Subcutaneous adipose tissue (tissue), 4 donors: Measurements from ENCODE around the gene SLC26A6. TPM values are rescaled to one million over a fixed set of nuclear protein-coding genes. Genes with fewer than 3 reads are reported as not detected.

Experiments
- CTCF ChIP-seq: fragments of 450-650 bp; IDR thresholded peaks from one replicate; pipeline ENCODE4 v1.5.1; 2016; ENCODE audit warnings: low read depth, mild to moderate bottlenecking, control low read depth, antibody characterized with exemption, moderate library complexity
- total RNA-seq, 4 donors: library from RNA; depleted of rRNA; stranded (reverse); fragments of >200 nt; gene quantifications; one replicate each; pipeline ENCODE4 v1.1.0, GENCODE V29; 2016

SLC26A6 gene, protein sequence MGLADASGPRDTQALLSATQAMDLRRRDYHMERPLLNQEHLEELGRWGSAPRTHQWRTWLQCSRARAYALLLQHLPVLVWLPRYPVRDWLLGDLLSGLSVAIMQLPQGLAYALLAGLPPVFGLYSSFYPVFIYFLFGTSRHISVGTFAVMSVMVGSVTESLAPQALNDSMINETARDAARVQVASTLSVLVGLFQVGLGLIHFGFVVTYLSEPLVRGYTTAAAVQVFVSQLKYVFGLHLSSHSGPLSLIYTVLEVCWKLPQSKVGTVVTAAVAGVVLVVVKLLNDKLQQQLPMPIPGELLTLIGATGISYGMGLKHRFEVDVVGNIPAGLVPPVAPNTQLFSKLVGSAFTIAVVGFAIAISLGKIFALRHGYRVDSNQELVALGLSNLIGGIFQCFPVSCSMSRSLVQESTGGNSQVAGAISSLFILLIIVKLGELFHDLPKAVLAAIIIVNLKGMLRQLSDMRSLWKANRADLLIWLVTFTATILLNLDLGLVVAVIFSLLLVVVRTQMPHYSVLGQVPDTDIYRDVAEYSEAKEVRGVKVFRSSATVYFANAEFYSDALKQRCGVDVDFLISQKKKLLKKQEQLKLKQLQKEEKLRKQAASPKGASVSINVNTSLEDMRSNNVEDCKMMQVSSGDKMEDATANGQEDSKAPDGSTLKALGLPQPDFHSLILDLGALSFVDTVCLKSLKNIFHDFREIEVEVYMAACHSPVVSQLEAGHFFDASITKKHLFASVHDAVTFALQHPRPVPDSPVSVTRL
- total RNA-seq: 10 to 100 TPM in 3 of 4 donors, 1 to 10 TPM in 1; 4.2 to 18.9 (median 18.1) TPM

DNA sequence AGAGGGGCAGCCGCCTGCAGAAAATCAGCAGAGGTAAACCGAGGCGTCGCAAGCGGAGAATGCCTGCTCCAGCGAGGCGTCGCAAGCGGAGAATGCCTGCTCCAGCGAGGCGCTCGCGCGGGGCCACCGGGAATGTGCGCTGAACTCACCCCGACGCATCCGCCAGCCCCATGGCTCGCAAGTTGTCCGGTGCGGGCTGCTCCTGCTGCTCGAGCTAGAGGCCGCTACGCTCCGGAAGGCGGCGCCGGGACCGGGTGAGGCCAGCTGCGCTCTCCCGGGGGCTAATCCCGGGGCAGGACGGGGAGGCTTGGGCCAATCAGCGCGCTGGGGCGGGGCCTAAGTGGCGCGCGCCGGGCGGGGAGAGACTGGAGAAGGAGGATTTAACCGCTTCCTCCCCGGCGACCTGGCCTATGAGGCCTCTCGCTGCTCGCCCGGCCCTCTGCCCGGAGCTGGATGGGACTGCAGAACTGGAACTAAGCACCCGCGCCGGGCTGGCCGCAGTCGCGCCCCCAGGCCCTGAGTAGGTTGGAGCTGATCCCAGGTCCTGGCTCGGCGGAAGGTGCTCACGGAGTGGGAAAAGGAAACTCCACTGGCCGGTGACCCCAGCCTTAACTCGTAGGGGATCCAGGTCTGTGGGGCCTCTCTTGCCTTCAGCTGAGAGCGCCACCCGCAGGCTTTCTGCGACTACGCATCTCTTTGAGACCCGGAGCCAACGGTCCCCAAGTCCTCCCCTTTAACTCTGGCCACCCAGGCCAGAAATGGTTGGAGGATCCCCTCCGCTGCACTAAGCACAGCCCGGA is at the start of gene SLC26A6:
TSS of gene SLC26A6 (minus strand) at position 240 of the 800 bp plus-strand sequence. CDS start at position 172, 68 bp downstream.
- TF ChIP-seq CTCF: no peak

DNA sequence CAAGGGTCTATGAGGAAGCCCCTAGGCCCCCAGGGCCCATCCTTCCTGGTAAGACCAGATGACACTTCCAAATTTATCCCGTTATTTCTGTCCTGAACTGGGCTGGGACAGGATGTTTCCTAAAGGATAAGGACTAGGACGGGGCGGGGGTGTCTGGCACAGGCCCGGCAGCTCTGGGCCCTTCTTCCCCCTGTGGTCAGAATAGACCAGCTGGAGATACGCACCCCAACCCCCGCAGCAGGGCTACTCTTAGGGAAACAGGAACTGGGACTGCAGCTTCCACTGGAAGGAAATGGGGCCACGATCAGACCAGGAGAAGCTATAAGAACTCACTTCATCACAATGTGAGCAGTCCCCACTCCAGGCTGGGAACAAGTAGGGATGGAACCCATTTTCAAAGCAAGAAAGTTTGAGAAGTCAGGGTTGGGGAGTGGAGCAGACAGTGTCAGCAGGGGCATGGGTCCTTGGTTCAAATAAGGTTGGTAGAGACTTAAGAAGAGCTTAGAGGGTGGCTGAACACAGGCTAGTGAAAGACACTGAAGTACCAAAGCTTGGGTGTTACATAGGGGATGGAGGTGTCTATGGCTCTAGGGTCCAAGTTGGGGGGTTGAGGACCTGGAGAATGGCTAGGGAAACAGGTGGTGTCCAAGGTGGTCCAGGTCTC is 49.4 kb upstream of the SLC26A6 start:
- TF ChIP-seq CTCF: no peak

GRCh38 chr3:48684054-48684349 is 48.7 kb upstream of the SLC26A6 start:
- no peak for TF ChIP-seq CTCF

DNA sequence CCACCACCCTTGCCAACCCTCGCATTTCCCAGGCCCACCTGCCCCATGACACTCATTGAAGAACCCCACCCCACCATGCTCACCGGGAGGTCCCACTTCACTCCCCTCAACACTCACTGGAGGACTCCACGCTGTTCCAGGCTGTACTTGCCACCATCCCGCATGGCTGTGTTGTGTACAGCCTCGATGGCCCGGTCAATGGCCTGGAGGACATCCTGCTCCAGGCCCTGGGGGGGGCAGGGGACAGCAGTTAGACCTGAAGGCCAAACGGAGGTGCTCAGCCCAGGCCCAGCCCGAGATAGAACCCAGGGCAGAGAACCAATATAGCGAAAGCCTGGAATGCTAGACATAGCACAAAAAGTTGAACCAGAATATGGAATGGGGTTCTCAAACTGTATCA is 47.5 kb upstream of the SLC26A6 start:
- no peak for TF ChIP-seq CTCF

DNA sequence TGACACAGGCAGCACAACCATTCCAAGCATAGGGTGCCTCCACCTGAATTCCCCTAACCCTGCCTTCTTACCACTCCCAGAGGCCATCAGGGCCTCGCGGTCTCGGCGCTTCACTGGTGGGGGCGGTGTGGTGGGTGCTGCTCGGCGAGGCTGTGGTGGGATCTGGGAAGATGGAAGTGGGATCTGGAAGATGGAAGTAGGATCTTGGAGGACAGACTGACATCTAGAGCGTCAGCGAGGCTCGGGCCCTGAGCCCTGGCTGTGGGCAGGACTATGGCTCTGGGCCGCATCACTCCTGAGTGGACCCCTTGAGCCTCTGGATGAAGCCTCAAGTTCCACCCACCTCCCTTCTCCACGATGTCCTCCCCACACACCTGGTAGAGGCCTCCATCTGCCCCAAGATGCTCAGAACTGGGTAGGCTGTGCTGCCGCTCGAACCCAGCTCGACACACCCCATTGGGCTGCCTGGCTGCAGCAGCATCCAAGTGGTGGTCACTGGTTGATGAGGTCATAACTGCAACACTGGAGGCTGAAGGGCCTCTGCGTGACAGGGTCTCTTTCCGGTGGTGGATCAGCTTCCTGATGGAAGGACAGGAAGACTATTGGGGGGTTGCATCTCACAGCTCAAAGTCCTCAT is 46.8 kb upstream of the SLC26A6 start:
- no peak for TF ChIP-seq CTCF

DNA sequence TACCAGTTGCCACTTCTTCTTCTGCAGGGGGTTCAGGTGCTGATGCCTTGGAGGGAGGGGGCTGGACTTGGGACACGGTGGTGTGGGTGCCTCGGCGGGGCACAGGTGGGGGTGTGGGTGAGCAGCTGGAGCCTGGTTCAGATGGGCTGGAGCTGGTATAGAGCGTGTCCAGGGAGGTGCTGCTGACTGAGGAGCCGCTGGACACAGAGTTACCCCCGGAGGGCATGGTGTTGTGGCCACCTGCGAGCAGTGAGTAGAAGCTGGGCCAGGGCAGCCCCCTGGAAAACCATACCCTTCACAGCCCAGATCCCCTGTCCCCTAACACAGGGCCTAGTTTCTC is 46.2 kb upstream of the SLC26A6 start:
- no peak for TF ChIP-seq CTCF
